GM21515 (cell line): Measurements from ENCODE around the gene IFT122.
A peak's percentile ranks its signal among the peaks of the same experiment; 100 is the strongest.

Experiments used
- ATAC-seq: cut with Tn5 transposase; IDR thresholded peaks from one replicate; pipeline ENCODE4 v1.9.1; 2021; ENCODE audit not compliant: unreplicated experiment

Gene IFT122

DNA sequence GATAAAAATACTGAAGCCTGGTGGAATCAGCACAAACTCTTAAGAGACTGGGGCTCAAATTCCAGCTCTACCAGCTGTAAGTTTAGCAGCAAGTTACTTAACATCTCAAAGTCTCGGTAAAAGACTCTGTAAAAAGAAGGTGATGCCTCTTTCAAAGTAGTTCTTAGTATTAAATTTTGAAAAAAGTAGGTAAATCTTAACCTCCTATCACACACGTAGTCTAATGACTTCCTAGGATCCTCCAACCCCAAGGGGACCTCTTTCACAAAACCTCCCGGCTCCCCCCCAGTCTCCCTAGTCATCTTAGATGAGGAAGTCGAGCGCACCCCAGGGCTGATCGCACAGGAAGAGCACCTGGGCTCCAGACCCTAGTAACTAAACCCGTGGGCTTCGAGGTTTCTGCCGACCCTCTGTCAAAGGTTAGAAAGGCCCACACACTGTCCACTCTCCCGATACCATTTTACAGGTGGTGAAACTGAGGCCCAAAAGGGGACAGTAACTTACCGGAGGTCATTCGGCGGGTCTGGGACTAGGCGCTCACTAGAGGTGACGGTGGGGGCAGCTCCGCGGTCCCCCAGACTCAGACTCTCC lies 703 bp upstream of the IFT122 start:
- ATAC-seq = peak; percentile 22

- no peak for ATAC-seq
Measured at GRCh38 chr3:129440618-129441190, 680 bp downstream of the IFT122 start.

GRCh38 chr3:129441215-129441614 lies 1.2 kb downstream of the IFT122 start:
- ATAC-seq = no peak

DNA sequence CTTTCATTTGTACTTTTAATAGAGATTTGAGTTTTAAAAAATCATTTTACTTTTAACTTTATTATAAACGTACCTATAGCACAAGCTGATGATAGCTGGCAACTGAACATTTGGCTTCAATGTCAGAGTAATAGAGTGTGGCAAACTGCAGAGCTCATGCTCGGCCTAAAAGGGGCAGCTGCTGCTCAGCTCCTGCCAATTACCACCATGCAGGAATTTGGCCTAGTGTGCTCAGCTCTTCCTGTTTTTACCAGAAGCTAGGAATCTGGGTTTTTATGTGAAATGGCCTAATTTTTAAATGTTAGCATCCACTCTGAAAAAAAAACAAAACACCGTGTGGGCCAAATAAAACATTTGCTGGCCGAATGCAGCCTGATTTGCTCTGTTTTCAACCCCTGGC lies 1.8 kb downstream of the IFT122 start:
- no peak for ATAC-seq

DNA sequence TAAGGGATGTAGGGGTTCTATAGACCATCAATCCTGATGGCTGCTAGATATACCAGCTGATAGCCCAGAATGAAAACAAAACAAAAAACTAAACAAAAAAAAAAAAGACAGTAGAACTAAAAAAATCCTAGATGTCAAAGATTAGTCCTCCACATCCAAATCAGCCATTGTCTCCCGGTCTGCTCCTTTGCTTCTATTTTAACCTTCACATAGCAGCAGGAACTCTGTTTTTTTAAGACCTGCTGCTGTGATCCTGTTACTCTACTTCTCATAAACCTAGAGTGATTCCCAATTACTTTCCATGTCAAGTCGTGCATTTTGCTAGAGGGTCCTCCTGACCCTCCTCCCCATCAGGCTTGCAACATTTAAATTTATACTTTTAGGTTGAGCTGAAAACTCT lies 2.5 kb downstream of the IFT122 start:
- no peak for ATAC-seq

DNA sequence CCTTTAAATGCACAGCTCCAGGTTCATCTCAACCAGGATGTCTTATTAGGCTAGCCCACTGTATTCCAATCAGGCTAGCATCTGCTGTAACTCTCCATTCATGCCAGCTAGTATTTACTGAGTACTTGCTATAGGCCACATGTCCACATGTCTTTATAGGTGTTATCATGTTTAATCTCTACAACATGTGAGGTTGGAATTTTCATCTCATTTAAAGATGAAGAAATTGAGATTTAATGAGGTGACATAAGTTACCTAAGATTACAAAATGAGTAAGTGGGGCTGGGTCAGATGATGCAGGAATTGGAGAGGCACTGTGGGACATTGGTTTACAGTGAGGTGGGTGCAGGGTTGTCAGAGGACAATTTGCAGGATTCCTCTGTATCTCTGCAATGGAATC lies 2.9 kb downstream of the IFT122 start:
- ATAC-seq = no peak

DNA sequence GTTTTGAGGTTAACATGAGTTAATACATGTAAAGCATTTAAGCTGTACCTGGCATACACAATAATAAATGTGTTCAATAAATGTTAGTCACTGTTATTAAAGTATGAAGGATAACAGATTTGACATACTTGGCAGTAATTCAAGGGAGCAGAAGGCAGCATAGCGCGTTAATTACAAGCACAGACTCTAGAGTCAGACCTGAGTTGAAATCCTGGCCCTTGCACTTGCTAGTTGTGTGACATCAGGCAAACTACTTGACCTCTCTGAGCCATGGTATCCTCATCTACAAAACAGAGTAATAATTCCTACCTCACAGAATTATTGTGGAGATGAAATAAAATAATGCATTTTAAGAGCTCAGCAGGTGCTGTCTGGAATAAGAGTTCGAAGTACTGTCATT lies 5.4 kb downstream of the IFT122 start:
- no peak for ATAC-seq

GRCh38 chr3:129446926-129447325 lies 6.9 kb downstream of the IFT122 start:
- no peak for ATAC-seq

DNA sequence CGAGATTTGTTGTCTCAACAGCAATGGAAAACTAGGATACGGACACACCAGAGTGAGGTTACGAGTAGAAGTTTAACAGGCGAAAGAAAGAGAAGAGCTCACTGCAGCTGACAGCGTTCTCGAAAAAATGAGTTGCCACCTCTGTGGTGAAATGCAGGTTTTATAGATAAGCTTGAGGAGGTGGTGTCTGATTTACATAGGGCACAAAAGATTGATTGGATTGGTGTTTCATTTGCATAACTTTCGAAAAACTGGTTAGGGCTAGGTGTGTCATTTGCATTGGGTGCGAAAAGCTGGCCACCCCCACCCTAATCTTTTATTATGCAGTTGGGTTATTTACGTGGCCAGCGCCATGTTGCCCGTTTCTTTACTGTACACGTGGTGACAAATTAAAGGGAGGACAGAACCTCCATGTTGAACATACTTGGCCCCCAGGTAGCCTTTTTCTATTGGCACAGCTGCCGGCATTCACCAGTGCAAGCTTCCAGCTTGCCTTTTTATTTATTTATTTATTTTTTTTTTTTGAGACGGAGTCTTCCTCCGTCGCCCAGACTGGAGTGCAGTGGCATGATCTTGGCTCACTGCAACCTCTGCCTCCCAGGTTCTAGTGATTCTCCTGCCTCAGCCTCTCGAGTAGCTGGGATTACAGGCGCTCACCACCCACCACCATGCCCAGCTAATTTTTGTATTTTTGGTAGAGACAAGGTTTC lies 8.3 kb downstream of the IFT122 start:
- no peak for ATAC-seq

GRCh38 chr3:129449279-129450115 lies 9.5 kb downstream of the IFT122 start:
- ATAC-seq = no peak

DNA sequence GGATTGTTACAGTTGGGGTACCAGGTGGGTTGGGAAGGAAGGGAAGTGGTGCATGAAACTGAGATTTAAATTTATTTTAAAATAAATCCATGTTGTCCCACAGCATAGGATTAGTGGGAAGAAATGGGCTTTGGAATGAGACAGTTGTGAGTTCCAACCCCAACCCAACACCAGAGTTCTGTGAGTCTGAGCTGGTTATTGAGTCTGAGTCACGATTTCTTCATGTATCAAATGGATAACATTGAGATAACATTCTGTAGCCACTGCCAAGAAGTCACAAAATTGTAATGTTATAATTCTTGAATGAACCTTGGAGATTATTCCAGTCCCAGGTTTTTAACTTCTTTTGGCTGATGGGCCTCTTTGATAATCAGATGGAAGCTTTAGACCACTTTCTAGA lies 13.7 kb downstream of the IFT122 start:
- no peak for ATAC-seq

DNA sequence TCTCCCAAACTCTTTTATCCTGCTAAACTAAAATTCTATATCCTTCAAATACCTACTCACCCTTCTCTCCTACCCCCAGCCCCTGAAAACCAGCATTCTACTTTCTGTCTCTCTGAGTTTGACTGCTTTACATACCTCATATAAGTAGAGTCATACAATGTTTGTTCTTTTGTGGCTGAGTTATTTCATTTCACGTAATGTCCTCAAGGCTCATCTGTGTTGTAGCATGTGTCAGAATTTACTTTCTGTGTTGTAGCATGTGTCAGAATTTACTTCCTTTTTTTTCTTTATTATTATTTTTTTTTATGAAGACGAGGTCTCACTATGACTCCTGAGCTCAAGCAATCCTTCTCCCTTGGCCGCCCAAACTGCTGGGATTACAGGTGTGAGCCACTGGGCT lies 20.1 kb downstream of the IFT122 start:
- no peak for ATAC-seq

- ATAC-seq = no peak
Measured at GRCh38 chr3:129460572-129460971, 20.5 kb downstream of the IFT122 start.

- ATAC-seq = peak; percentile 60
Measured at GRCh38 chr3:129461022-129461421, 21.0 kb downstream of the IFT122 start.

GRCh38 chr3:129461461-129462146 lies 21.6 kb downstream of the IFT122 start:
- peak; percentile 27 for ATAC-seq

DNA sequence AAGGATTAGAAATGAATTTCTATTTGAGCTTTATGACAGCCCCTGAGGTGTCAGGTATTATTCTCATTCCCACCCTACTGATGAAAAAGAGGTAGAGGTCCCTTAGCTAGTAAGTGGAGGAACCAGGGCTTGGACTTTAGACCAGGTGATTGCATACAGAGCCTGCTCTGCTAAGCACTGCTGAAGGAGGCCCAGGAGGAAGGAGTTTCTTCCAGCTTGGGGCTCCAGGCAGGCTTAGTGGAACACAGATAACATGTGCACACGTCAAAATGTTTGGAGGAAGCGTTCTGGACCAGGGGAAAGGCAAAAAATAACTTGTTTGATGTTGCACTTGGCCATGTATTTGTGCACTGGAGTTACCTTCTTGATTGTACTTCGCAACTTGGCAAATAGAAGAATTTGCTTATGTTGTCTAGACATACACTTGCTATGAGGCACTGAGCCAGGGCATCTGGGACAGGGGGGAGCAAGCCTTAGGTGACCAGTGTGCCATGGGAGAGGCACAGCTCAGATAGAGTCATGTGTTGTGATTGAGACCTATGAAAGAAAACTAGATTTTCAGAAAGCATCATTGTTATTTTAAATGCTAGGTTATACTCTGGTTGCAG lies 22.4 kb downstream of the IFT122 start:
- ATAC-seq = no peak

- ATAC-seq = no peak
Measured at GRCh38 chr3:129463094-129463493, 23.1 kb downstream of the IFT122 start.

- ATAC-seq = no peak
Measured at GRCh38 chr3:129463716-129464115, 23.7 kb downstream of the IFT122 start.

DNA sequence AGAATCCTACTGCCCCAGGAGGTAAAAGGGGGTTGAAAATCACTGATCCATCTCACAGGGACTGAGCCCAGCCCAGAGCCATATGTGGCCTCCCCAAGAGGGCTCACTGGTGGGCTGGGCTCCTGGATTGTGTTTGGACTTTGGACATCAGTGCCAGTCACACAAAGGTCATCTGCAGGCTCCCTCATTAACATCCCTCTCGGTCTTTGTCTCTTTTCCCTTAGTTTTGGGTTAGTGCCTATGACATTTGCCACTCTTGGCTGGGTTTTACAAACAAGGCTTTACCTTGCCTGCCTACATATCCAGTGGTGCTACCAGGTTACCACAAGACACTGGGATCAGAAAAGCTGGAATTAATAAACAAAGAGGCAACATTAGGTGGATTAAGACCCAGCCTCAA lies 27.9 kb downstream of the IFT122 start:
- ATAC-seq = no peak

DNA sequence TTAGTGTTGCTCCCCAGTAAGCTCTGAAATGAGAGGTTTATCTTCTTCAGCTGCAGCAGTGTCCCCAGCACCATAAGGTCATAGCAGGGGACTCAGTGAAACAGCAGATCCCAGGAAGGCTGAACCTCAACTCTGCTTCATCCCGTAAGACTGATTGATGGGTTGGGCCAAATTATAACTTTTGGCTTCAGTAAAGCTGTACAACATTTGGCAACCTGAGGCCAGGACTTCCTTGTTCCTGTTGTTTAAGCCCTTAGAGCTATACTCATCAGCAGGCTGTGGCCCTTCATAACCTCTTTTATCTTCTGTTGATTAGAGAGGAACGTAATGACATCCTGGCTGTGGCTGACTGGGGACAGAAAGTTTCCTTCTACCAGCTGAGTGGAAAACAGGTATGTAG lies 29.0 kb downstream of the IFT122 start:
- no peak for ATAC-seq

GRCh38 chr3:129470861-129471260 lies 30.8 kb downstream of the IFT122 start:
- ATAC-seq = no peak
